DMS114 treated with DMSO at 0.1 percent for 48 hours (cell line): Measurements from ENCODE around the gene RBP3.

ENCODE experiments used
- DNase-seq: peaks from one replicate; lab custom pipeline; 2025; ENCODE audit not compliant: unreplicated experiment; lab: John Stamatoyannopoulos, UW

The RBP3 gene

DNA sequence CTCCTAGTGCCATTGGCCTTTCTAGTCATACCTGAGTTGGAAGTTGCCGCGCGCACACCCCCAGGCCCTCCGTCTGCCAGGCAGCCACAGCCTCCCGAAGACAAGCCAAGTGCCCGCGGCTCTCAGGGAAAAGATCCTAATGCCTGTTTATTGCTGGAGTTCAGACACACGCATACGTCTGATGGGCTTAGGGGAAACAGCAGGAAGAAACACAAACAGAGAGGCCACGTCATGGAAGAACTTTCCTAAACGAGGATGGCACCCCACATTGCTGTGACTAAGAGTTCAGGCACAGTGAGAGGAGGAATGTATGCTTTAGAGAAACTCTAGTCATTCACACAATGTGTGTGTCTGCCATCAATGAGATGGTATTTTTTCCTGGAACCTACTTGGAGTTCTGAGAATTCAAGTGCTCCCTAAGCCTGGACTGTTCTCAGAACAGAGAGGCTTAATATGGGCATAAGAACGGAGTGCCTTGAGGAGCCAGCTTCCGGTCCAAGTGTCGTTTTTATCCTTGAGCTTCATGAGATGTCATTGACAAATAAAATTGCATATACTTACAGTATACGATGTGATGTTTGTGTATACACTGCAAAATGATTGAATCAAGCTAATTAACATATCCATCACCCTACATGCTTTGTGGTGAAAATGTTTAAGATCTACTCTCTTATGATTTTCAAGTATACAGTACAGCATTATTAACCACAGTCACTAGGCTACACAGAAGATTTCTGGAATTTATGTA lies 11.6 kb upstream of the RBP3 start:
- DNase-seq = no peak

DNA sequence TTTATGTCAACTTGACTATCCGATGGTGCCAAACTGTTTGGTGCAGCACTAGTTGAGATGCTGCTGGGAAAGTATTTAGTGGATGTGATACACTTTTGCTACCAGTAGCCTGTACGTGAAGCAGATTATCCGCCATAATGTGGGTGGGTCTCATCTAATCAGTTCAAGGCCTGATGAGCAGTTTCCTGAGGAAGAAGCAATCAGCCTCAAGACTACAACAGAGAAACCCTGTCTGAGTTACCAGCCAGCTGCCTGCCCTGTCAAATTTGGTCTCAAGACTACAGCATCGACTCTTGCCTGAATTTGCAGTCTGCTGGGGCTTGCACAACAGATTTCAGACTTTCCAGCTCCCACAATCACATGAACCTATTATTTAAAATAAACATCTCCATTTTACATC lies 10.9 kb upstream of the RBP3 start:
- DNase-seq = no peak

- DNase-seq = no peak
Measured at GRCh38 chr10:47339186-47339735, 8.9 kb upstream of the RBP3 start.

DNA sequence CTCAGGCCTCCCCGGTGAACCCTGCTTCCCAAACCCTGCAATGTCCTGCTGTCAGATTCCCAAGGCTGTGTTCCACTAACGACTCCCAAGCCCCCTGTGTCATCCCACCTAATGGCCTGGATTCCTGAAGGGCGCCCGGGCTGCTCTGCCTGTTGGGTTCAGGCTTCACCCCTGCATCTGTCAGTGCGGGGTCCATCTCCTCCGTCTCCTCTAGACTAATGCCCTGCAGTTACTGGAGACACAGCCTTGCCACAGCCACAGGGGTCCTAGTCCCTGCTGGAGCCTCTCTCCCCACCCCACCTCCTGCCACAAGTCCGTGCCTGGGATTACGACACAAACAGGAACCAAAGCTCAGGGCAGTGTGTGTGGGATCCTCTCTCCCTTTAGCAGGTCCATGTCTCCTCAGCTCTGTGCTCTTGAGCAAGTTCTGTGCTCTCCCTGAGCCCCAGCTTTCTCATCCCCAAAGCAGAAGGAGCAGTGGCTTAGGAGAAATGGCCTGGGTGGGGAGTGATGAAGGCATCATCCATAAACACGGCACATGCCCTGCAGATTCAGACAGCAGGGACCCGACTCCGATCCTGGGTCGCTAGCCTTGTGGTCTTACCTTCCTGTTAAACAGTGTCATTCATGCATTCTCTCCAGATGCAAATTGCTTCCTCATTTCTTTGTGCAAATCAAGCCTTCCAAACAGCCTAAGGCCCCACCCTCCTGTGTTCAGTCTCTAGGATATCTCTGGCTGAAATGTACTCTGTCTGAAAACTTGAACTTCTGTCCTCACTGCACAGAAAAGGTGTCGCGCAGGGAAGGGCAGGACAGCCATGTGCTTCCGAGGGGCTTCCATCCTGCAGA lies 8.2 kb upstream of the RBP3 start:
- no peak for DNase-seq

- DNase-seq = no peak
Measured at GRCh38 chr10:47340608-47341170, 7.5 kb upstream of the RBP3 start.

GRCh38 chr10:47344996-47345870 lies 2.9 kb upstream of the RBP3 start:
- DNase-seq = no peak

GRCh38 chr10:47346581-47347302 lies 1.4 kb upstream of the RBP3 start:
- no peak for DNase-seq

DNA sequence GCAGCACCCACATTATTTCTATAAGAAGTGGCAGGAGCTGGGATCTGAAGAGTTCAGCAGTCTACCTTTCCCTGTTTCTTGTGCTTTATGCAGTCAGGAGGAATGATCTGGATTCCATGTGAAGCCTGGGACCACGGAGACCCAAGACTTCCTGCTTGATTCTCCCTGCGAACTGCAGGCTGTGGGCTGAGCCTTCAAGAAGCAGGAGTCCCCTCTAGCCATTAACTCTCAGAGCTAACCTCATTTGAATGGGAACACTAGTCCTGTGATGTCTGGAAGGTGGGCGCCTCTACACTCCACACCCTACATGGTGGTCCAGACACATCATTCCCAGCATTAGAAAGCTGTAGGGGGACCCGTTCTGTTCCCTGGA lies 874 bp upstream of the RBP3 start:
- no peak for DNase-seq

- no peak for DNase-seq
Measured at GRCh38 chr10:47348661-47349470, 703 bp downstream of the RBP3 start.

DNA sequence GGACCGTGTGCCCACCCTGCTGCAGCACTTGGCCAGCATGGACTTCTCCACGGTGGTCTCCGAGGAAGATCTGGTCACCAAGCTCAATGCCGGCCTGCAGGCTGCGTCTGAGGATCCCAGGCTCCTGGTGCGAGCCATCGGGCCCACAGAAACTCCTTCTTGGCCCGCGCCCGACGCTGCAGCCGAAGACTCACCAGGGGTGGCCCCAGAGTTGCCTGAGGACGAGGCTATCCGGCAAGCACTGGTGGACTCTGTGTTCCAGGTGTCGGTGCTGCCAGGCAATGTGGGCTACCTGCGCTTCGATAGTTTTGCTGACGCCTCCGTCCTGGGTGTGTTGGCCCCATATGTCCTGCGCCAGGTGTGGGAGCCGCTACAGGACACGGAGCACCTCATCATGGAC lies 1.4 kb downstream of the RBP3 start:
- DNase-seq = no peak

DNA sequence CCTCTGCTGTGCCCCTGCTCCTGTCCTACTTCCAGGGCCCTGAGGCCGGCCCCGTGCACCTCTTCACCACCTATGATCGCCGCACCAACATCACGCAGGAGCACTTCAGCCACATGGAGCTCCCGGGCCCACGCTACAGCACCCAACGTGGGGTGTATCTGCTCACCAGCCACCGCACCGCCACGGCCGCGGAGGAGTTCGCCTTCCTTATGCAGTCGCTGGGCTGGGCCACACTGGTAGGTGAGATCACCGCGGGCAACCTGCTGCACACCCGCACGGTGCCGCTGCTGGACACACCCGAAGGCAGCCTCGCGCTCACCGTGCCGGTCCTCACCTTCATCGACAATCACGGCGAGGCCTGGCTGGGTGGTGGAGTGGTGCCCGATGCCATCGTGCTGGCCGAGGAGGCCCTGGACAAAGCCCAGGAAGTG lies 1.8 kb downstream of the RBP3 start:
- no peak for DNase-seq

DNA sequence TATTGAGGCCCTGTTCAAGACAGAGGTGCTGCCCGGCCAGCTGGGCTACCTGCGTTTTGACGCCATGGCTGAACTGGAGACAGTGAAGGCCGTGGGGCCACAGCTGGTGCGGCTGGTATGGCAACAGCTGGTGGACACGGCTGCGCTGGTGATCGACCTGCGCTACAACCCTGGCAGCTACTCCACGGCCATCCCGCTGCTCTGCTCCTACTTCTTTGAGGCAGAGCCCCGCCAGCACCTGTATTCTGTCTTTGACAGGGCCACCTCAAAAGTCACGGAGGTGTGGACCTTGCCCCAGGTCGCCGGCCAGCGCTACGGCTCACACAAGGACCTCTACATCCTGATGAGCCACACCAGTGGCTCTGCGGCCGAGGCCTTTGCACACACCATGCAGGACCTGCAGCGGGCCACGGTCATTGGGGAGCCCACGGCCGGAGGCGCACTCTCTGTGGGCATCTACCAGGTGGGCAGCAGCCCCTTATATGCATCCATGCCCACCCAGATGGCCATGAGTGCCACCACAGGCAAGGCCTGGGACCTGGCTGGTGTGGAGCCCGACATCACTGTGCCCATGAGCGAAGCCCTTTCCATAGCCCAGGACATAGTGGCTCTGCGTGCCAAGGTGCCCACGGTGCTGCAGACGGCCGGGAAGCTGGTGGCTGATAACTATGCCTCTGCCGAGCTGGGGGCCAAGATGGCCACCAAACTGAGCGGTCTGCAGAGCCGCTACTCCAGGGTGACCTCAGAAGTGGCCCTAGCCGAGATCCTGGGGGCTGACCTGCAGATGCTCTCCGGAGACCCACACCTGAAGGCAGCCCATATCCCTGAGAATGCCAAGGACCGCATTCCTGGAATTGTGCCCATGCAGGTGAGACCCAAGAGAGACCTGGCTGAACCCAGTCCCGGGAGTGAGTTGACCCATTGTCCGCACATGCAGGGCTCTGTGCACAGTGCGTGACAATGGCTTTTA lies 2.8 kb downstream of the RBP3 start:
- no peak for DNase-seq

DNA sequence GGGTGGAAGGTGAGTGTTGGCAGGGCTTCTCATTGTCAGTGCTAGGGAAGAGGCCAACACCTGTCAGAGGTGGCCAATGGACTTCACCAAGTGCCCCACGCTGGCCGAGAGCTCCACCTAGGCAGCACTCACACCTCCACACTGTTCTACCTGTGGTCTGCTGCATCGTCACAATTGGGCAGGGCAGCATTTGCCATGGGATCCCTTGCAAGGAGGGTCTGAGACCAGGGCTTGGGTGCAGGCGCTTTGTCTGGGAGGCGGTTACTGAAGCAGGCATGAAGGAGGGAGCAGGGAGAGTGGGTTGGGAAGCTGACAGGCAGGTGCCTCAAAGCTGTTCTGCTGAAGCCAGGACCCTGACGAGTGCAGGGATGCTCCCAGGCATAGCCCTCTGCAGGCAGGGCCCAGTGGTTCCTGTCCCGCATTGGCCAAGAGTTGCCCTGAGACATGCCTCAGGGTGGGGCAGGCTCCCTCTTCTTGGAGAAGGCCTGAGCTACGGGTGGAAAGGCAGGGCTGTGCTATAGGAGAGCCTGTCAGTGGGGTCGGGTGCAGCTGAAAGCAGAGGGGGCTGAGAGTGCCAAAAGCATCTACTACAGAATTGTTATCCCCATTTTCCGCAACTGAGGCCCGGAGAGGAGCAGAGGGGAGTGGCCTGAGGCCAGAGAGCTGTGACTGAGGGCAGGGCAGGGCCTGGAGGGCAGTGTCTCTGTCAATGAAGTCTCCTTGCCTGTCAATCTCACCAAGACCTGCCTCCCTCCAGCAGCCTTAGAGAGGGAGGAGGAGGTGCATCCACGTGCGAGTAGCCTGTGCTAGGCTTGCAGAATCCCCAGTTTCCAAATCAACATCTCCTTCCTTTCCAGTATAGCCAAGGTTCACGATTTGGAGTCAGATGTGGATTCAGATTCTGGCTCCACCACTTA lies 4.0 kb downstream of the RBP3 start:
- no peak for DNase-seq

DNA sequence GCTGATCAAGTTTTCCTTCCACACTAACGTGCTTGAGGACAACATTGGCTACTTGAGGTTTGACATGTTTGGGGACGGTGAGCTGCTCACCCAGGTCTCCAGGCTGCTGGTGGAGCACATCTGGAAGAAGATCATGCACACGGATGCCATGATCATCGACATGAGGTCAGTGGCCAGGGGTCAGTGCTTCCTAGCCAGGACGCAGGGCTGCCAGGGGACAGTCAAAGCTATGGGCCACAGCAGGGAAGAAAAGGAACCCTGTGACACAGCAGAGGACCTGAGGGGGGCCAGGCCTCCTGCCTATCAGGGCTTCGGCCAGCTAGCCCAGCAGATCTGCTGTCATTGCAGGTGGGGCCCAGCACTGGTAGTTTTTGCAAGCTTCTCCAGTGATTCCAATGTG lies 5.2 kb downstream of the RBP3 start:
- no peak for DNase-seq

DNA sequence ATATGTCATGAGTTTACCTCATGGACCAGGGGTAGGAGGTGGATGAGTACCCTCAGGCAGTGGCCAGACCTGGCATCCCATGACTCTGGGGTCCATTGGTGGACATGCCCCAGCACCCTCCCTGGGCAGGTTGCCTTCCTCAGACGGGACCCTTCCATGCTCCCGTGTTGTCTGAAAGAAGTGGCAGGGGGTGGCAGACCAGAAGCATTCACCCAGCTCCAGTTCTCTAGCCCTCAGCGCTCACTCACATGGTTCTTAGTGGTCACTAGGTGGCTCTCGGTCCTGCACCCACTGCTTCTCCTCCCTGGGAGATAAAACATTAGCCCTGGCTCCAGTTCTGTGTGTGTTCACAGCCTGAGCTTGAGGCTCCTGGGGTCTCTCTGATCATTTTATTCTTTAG lies 6.0 kb downstream of the RBP3 start:
- no peak for DNase-seq

DNA sequence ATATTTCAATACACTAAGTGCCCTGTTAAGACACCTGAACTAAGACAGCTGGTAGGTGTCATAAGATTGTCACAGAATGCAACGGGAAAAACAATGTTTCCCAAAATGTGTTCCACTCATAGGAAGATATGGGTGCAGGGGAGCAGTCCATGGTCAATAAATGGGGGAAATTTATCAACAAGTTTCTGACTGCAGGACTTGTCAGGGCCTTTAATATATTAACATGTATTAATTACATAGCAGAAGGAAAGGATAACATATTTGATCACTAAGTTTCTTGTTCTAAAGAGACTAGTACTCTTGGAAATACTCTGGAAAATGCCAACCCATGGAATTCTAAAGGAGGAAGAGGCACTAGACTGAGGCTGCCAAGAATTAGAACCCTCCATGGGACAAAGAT lies 6.7 kb downstream of the RBP3 start:
- no peak for DNase-seq

DNA sequence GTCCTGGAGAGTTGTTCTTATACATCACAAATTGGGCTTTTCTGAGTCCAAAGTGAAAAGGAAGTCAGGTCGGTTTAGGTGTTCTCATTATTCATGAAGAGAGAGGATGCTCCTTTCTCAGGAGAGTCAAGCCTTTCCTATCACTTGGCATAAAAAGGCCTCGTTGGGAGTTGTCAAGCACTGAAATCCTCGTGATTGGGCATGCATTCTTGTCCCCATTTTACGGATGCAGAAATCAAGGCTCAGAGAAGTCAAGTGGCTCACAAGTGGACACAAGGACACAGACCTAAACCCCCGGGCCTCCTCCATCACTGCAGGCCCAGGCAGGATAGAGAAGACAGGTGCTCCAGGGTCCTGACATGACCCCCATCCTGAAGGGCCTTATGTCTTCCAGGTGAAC lies 8.5 kb downstream of the RBP3 start:
- no peak for DNase-seq
